Peyer's patch (tissue), 4 donors: Measurements from ENCODE around the gene VASN. TPM values are rescaled to one million over a fixed set of nuclear protein-coding genes. Genes with fewer than 3 reads are reported as not detected.

Source experiments
- DNase-seq, 3 donors: peaks; one replicate each; pipeline ENCODE4 v3.0.0-alpha.2; 2017 to 2019
- H3K27ac ChIP-seq, 4 donors: fragments of 200-600 bp; sonication (generic); one replicate each; pipeline ENCODE4 v1.5.1; 2016 to 2019
- H3K27me3 ChIP-seq, 2 donors: fragments of 200-600 bp; sonication (generic); one replicate each; pipeline ENCODE4 v1.5.1; 2019
- H3K36me3 ChIP-seq, 3 donors: fragments of 200-600 bp; sonication (generic); one replicate each; pipeline ENCODE4 v1.5.1; 2016 to 2019
- H3K4me1 ChIP-seq, 4 donors: fragments of 200-600 bp; sonication (generic); one replicate each; pipeline ENCODE4 v1.5.1; 2016 to 2019
- H3K4me3 ChIP-seq, 4 donors: fragments of 200-600 bp; sonication (generic); 1 replicate in 3 of 4; 2 replicates in 1 of 4; pipeline ENCODE4 v1.5.1; 2016 to 2019; ENCODE audit warnings: mild to moderate bottlenecking in 1 of 4
- H3K9me3 ChIP-seq, 4 donors: fragments of 200-600 bp; sonication (generic); one replicate each; pipeline ENCODE4 v1.5.1; 2016 to 2019; ENCODE audit warnings: mild to moderate bottlenecking in 1 of 4
- POLR2A ChIP-seq, 2 donors: fragments of 450-650 bp; IDR thresholded peaks; one replicate each; pipeline ENCODE4 v1.5.1; 2017; ENCODE audit warnings: antibody characterized with exemption in 2 of 2, mild to moderate bottlenecking in 2 of 2, moderate library complexity in 2 of 2
- total RNA-seq, 4 donors: library from RNA; depleted of rRNA; stranded (reverse); fragments of >200 nt; gene quantifications; one replicate each; pipeline ENCODE4 v1.1.0, GENCODE V29; 2016
- TF ChIP-seq, protein P1 (sequence below), 6 experiments: fragments of 450-650 bp in 4 of 6; fragments of 200-600 bp in 2 of 6; sonication (generic) in 1 of 6; IDR thresholded peaks; one replicate each; pipeline ENCODE4 v1.5.1; 2017 to 2019; ENCODE audit warnings: antibody characterized with exemption in 6 of 6, mild to moderate bottlenecking in 3 of 6, moderate library complexity in 1 of 6

The VASN gene
- total RNA-seq, 4 donors from 2014 or later = 2.1 to 18.2 (median 8.4) TPM

DNA sequence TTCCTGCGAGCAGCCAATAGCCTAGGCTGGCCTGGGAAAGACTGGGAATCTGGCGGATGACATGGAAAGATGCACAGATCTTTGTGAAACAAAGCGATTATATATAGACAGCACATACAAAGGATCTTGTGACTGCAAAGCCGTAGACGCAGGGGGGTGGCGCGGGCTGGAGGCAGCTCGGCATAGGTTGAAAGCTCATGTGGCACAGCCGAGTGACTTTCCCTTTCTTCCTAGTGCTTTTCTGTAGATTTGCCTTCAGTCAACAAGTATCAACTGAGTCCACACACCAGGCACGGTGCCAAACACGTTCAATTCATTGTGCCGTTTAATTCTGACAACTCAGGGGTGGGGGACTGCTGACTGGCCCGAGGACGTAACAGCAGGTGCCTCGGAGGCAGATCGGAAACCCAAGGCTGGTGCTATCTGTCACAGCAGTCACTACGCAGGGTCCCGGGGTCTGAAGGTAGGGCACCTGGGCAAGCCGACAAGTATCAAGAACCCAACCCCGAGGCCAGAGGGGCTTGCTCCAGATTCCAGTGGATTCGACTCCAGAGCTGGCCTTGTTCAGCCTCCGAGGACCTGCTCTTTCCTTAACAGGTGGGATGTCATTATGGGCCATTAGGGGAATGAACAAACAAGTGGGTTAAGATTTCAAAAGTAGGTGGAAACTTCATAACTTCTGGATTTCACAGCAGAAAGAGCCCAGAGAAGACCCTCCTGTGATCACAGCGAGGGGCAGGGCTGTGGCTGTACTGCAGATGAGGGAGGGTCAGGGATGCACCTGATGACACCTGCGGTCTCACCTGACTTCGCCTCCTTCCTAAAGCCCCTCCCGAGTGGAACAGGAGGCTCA, 26.4 kb upstream of the VASN start:
- DNase-seq = no peak
- H3K4me1 ChIP-seq = peaks cover 0 to 7% (median 1%) of the 10 kb centered on the region in 4 donors
- no peak overlapping the region for H3K4me3 ChIP-seq
- no peak overlapping the region for H3K27ac ChIP-seq
- TF ChIP-seq POLR2A (IDR thresholded peaks at IDR 0.05) = no peak
- TF ChIP-seq, protein P1, sequence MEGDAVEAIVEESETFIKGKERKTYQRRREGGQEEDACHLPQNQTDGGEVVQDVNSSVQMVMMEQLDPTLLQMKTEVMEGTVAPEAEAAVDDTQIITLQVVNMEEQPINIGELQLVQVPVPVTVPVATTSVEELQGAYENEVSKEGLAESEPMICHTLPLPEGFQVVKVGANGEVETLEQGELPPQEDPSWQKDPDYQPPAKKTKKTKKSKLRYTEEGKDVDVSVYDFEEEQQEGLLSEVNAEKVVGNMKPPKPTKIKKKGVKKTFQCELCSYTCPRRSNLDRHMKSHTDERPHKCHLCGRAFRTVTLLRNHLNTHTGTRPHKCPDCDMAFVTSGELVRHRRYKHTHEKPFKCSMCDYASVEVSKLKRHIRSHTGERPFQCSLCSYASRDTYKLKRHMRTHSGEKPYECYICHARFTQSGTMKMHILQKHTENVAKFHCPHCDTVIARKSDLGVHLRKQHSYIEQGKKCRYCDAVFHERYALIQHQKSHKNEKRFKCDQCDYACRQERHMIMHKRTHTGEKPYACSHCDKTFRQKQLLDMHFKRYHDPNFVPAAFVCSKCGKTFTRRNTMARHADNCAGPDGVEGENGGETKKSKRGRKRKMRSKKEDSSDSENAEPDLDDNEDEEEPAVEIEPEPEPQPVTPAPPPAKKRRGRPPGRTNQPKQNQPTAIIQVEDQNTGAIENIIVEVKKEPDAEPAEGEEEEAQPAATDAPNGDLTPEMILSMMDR (IDR thresholded peaks at IDR 0.05) = no peak
- peaks cover 0 to 12% (median 0%) of the 10 kb centered on the region in 3 donors for H3K36me3 ChIP-seq
- H3K27me3 ChIP-seq = no peaks in the 10 kb centered on the region
- H3K9me3 ChIP-seq = no peaks in the 10 kb centered on the region

DNA sequence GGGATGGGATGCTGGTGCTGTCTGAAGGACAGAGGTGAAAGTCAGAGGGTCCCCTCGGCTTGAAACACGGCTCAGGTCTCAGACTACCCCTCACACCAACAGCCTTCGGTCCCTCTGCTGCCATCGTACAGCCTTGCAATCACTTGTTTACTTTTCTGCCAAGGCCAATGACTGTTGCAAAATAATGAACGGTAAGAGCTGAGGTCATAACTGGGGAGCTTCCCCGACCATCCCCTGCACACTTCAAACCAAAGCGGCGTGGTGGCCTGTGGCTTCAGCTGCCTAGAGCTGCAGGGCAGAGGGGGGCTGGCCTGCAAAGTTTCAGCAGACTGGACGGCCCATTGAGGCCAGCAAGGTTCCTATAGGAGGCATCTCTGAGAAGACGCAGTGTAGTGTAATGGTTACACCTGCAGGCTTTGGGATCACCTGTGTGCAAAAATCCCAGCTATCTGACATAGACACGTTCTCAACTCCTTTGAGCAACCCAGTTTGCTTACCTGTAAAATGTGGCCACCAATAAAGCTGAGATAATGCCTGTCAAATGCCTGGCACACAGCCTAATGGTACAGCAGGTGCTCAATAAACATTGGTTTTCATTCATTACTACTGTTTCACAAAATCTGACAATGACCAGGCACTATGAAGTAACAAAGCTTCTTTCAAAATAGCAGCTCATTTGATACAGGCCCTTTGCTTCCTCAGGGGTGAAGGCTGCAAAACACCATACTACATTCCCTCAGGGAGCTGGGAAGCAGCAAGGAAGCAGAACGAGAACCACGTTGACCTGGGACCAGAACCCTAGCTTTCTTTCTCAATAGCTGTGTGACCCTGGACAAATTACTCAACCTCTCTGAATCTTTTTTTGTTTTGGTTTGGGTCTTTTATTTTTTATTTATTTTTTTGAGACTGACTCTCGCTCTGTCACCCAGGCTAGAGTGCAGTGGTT, 25.5 kb upstream of the VASN start:
- H3K9me3 ChIP-seq = no peaks in the 10 kb centered on the region
- no peak overlapping the region for H3K27ac ChIP-seq

DNA sequence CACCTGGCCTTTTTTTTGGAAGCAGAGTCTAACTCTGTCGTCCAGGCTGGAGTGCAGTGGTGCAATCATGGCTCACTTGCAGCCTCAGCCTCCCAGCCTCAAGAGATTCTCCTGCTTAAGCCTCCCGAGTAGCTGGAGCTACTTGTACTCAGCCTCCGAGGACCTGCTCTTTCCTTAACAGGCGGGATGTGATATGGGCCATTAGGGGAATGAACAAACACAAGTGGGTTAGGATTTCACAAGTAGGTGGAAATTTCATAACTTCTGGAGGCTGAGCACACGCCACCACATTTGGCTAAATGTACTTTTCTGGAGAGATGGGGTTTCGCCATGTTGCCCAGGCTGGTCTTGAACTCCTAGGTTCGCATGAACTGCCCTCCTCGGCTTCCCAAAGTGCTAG, 24.6 kb upstream of the VASN start:
- no peaks in the 10 kb centered on the region for H3K9me3 ChIP-seq
- H3K4me3 ChIP-seq = no peak overlapping the region
- no peak for DNase-seq
- H3K27ac ChIP-seq = no peak overlapping the region
- no peaks in the 10 kb centered on the region for H3K27me3 ChIP-seq
- no peaks in the 10 kb centered on the region for H3K36me3 ChIP-seq
- TF ChIP-seq, protein P1 (IDR thresholded peaks at IDR 0.05) = no peak
- no peak for TF ChIP-seq POLR2A (IDR thresholded peaks at IDR 0.05)
- peaks cover 0 to 17% (median 6%) of the 10 kb centered on the region in 4 donors for H3K4me1 ChIP-seq

More for the DNA sequence above, 25.5 kb upstream of the VASN start:
- Histone ChIP-seq H3K27me3 (no peaks in the 10 kb centered on the region), H3K4me3 (no peak overlapping the region), H3K36me3 (peaks cover 0 to 3% (median 0%) of the 10 kb centered on the region in 3 donors), H3K4me1 (peaks cover 0 to 11% (median 4%) of the 10 kb centered on the region in 4 donors)
- TF ChIP-seq POLR2A (IDR thresholded peaks at IDR 0.05) = no peak
- TF ChIP-seq, protein P1 (IDR thresholded peaks at IDR 0.05) = no peak
- no peak for DNase-seq

DNA sequence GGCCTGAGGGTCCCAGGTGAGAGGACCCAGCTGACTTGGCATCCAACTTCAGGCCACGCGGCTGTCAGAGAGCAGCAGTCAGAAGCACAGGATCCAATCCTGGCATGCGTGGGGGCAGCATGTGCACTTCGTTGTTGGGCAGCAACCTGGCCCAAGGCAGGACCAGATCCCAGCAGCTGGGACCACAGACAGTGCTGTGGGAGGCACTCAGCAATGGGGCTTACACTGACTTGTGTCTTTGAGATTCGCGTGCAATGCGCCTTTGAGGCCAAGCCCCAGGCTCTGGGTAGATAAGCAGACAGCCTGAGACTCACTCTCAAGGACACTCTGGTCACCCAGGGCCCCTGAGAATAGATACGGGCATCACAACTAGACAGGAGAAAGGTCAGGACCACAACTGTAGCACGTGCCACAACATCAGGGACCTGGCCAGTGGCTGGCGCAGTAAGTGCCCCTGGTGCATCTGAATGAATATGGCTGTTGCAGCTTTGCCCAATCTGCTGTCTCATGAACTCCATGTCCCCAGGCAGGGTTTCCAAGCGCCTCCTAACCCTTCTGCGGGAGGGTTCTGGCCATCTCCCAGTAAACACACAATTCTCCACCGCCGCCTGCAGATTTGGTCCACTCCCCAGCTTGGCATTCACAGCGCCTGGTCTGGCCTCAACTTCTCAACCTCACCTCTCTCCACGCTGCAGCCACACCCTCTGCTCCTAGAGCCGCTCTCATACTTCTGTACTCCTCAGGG, 23.7 kb upstream of the VASN start:
- no peak overlapping the region for H3K4me3 ChIP-seq
- H3K27me3 ChIP-seq = no peaks in the 10 kb centered on the region
- DNase-seq = no peak
- TF ChIP-seq POLR2A (IDR thresholded peaks at IDR 0.05) = no peak
- TF ChIP-seq, protein P1 (IDR thresholded peaks at IDR 0.05) = no peak
- no peaks in the 10 kb centered on the region for H3K9me3 ChIP-seq
- no peaks in the 10 kb centered on the region for H3K36me3 ChIP-seq
- H3K27ac ChIP-seq = no peak overlapping the region
- H3K4me1 ChIP-seq = peaks cover 0 to 17% (median 6%) of the 10 kb centered on the region in 4 donors

DNA sequence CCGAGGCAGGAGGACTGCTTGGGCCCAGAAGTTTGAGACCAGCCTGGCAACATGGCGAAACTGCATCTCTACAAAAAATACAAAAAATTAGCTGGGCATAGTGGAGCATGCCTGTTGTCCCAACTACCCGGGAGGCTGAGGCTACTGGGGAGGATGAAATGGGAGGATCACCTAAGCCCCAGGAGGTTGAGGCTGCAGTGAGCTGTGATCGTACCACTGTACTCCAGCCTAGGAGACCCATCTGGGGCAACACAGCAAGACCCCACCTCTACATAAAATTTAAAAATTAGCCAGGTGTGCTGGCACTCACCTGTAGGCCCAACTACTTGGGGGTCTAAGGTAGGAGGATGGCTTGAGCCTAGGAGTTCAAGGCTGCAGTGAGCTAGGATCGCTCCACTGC, 22.3 kb upstream of the VASN start:
- no peaks in the 10 kb centered on the region for H3K27me3 ChIP-seq
- no peaks in the 10 kb centered on the region for H3K9me3 ChIP-seq
- H3K4me3 ChIP-seq = no peak overlapping the region
- peaks cover 0 to 17% (median 6%) of the 10 kb centered on the region in 4 donors for H3K4me1 ChIP-seq
- peaks cover 0 to 4% (median 0%) of the 10 kb centered on the region in 3 donors for H3K36me3 ChIP-seq
- DNase-seq = no peak
- TF ChIP-seq, protein P1 (IDR thresholded peaks at IDR 0.05) = no peak
- TF ChIP-seq POLR2A (IDR thresholded peaks at IDR 0.05) = no peak
- no peak overlapping the region for H3K27ac ChIP-seq
